ENCODE results near the gene FAM236B.
"Not testable (repeated sequence)": the region's sequence is repeated elsewhere in the genome, so short reads cannot be mapped to it uniquely, and the experiment has no call there.

FAM236B gene

GRCh38 chrX:72782560-72782959, at the start of gene FAM236B:
Gene FAM236B (minus strand): TSS chrX:72782660. CDS start chrX:72782560, 100 bp downstream.
- not testable (repeated sequence) for DNase-seq (ENCODE audit: low read depth in 2 of 2)

- not testable (repeated sequence) for DNase-seq (ENCODE audit: low read depth in 2 of 2)
Measured at GRCh38 chrX:72830701-72831100, 48.2 kb upstream of the FAM236B start.

- DNase-seq (ENCODE audit: low read depth in 2 of 2) = not testable (repeated sequence)
Measured at GRCh38 chrX:72808110-72808509, 25.6 kb upstream of the FAM236B start, which contains the start of gene FAM236D. Gene FAM236D (minus strand): TSS chrX:72808210. CDS start chrX:72808110, 100 bp downstream.

GRCh38 chrX:72790390-72790789, 7.9 kb upstream of the FAM236B start:
- not testable (repeated sequence) for DNase-seq (ENCODE audit: low read depth in 2 of 2)

GRCh38 chrX:72788142-72788541, 5.7 kb upstream of the FAM236B start:
- not testable (repeated sequence) for DNase-seq (ENCODE audit: low read depth in 2 of 2)

- not testable (repeated sequence) for DNase-seq (ENCODE audit: low read depth in 2 of 2)
Measured at GRCh38 chrX:72783964-72784363, 1.5 kb upstream of the FAM236B start.

- not testable (repeated sequence) for DNase-seq (ENCODE audit: low read depth in 2 of 2)
Measured at GRCh38 chrX:72783365-72783936, 991 bp upstream of the FAM236B start.

GRCh38 chrX:72778146-72778545, 4.3 kb downstream of the FAM236B start:
- not testable (repeated sequence) for DNase-seq (ENCODE audit: low read depth in 2 of 2)

- DNase-seq (ENCODE audit: low read depth in 2 of 2) = not testable (repeated sequence)
Measured at GRCh38 chrX:72777467-72777790, 5.0 kb downstream of the FAM236B start.

GRCh38 chrX:72776653-72777466, 5.6 kb downstream of the FAM236B start, which contains the start of gene DMRTC1B:
Gene DMRTC1B (plus strand): TSS chrX:72776890. CDS start chrX:72845136, 68,246 bp downstream.
- DNase-seq (ENCODE audit: low read depth in 2 of 2) = not testable (repeated sequence)

- not testable (repeated sequence) for DNase-seq (ENCODE audit: low read depth in 2 of 2)
Measured at GRCh38 chrX:72760454-72760853, 22.0 kb downstream of the FAM236B start.

- not testable (repeated sequence) for DNase-seq (ENCODE audit: low read depth in 2 of 2)
Measured at GRCh38 chrX:72748545-72748944, 33.9 kb downstream of the FAM236B start.

- DNase-seq (ENCODE audit: low read depth in 2 of 2) = not testable (repeated sequence)
Measured at GRCh38 chrX:72745546-72745945, 36.9 kb downstream of the FAM236B start.

GRCh38 chrX:72735561-72735960, 46.9 kb downstream of the FAM236B start:
- DNase-seq (ENCODE audit: low read depth in 2 of 2) = no peak

- DNase-seq (ENCODE audit: low read depth in 2 of 2) = not testable (repeated sequence)
Measured at GRCh38 chrX:72733636-72734035, 48.8 kb downstream of the FAM236B start.

Data from stimulated activated CD4-positive, alpha-beta T cell treated with anti-CD3 and anti-CD28 coated beads, Interleukin-1b, Interleukin-23, amount 100 ng/mL, for 1 hour (primary cell).